SK-N-SH (cell line): ENCODE data around the gene CYFIP1. TPM values are rescaled to one million over a fixed set of nuclear protein-coding genes. Genes with fewer than 3 reads are reported as not detected.

Experiments used
- CTCF ChIA-PET: fragments of 300-600, 350-600 bp; formaldehyde crosslinking; extraction: SDS; loops from one replicate; lab custom pipeline; 2021; lab: Yijun Ruan, JAX
- POLR2A ChIA-PET: fragments of 350-600 bp; sonication (Branson Sonifier 250); formaldehyde crosslinking; extraction: SDS; loops from one replicate; lab custom pipeline; 2020; ENCODE audit warnings: antibody characterized with exemption, inconsistent platforms; lab: Yijun Ruan, JAX
- DNase-seq: peaks from one replicate; pipeline ENCODE4 v3.0.0; 2012
- H2AFZ ChIP-seq: fragments of 200-600 bp; sonication (generic); 2 replicates; pipeline ENCODE4 v1.8.1; 2016; ENCODE audit warnings: antibody characterized with exemption, mild to moderate bottlenecking, low read depth
- H3F3A ChIP-seq: fragments of 200-600 bp; sonication (generic); replicated peaks from 2 replicates; pipeline ENCODE3; 2016; ENCODE audit warnings: antibody characterized with exemption, mild to moderate bottlenecking; ENCODE audit not compliant: insufficient read depth
- H3K27ac ChIP-seq, 2 experiments: fragments of 200-500 bp in 1 of 2; fragments of 200-600 bp in 1 of 2; sonication (Bioruptor generic) in 1 of 2; sonication (generic), shearing (Covaris generic) in 1 of 2; 2 replicates each; pipeline versions ENCODE4 v1.5.1 to v1.6.1; 2014 to 2016; ENCODE audit warnings: low read depth in 2 of 2, inconsistent platforms in 1 of 2, low read length in 1 of 2, mild to moderate bottlenecking in 1 of 2, mixed read lengths in 1 of 2
- H3K27me3 ChIP-seq: fragments of 200-600 bp; sonication (generic), shearing (Covaris generic); 2 replicates; pipeline ENCODE4 v1.6.1; 2016; ENCODE audit warnings: mixed run types; ENCODE audit not compliant: insufficient read depth
- H3K36me3 ChIP-seq, 2 experiments: fragments of 200-500 bp in 1 of 2; fragments of 200-600 bp in 1 of 2; sonication (Bioruptor generic) in 1 of 2; sonication (generic) in 1 of 2; replicated peaks in 1 of 2; 2 replicates each; pipeline versions ENCODE3 to v1.5.1; 2014 to 2016; ENCODE audit warnings: low read length in 1 of 2, mild to moderate bottlenecking in 1 of 2; ENCODE audit not compliant: insufficient read depth in 2 of 2, control insufficient read depth in 1 of 2
- H3K4me1 ChIP-seq, 2 experiments: fragments of 200-500 bp in 1 of 2; fragments of 200-600 bp in 1 of 2; sonication (Bioruptor generic) in 1 of 2; sonication (generic), shearing (Covaris generic) in 1 of 2; 2 replicates each; pipeline versions ENCODE4 v1.5.1 to v1.6.1; 2014 to 2016; ENCODE audit warnings: low read depth in 1 of 2, low read length in 1 of 2, mixed run types in 1 of 2; ENCODE audit not compliant: insufficient read depth in 2 of 2, control insufficient read depth in 1 of 2
- H3K4me2 ChIP-seq: fragments of 200-600 bp; sonication (generic), shearing (Covaris generic); 2 replicates; pipeline ENCODE4 v1.6.1; 2017; ENCODE audit warnings: mixed run types
- H3K4me3 ChIP-seq, 2 experiments: fragments of 200-500 bp in 1 of 2; fragments of 200-600 bp in 1 of 2; sonication (Bioruptor generic) in 1 of 2; sonication (generic), shearing (Covaris generic) in 1 of 2; 2 replicates each; pipeline versions ENCODE4 v1.5.1 to v1.8.1; 2014 to 2016; ENCODE audit warnings: low read depth in 2 of 2, inconsistent platforms in 1 of 2, low read length in 1 of 2, mild to moderate bottlenecking in 1 of 2, mixed read lengths in 1 of 2, moderate library complexity in 1 of 2
- H3K79me2 ChIP-seq: fragments of 200-600 bp; sonication (generic); 2 replicates; pipeline ENCODE4 v1.8.1; 2017; ENCODE audit warnings: mild to moderate bottlenecking; ENCODE audit not compliant: insufficient read depth
- H3K9ac ChIP-seq: fragments of 200-600 bp; sonication (generic); 2 replicates; pipeline ENCODE4 v1.6.1; 2017; ENCODE audit warnings: mixed run types
- H3K9me2 ChIP-seq: fragments of 200-600 bp; sonication (generic); 2 replicates; pipeline ENCODE4 v1.6.1; 2017; ENCODE audit warnings: mixed run types
- H3K9me3 ChIP-seq: fragments of 200-600 bp; sonication (generic); 2 replicates; pipeline ENCODE4 v1.6.1; 2017; ENCODE audit warnings: mixed run types, mild to moderate bottlenecking, moderate library complexity
- H4K20me1 ChIP-seq: fragments of 200-600 bp; sonication (generic); 2 replicates; pipeline ENCODE4 v1.6.1; 2017; ENCODE audit warnings: mild to moderate bottlenecking, mixed run types; ENCODE audit not compliant: insufficient read depth
- CTCF ChIP-seq: fragments of 200-600 bp; sonication (generic); IDR thresholded peaks from 2 replicates; pipeline ENCODE4 v1.6.1; 2017; ENCODE audit warnings: antibody characterized with exemption, mild to moderate bottlenecking, moderate library complexity
- ELF1 ChIP-seq: IDR thresholded peaks from 2 replicates; pipeline ENCODE4 v1.4.0; 2012
- EP300 ChIP-seq, 2 experiments: IDR thresholded peaks; 2 replicates each; pipeline versions ENCODE4 v1.4.0 to v1.6.1; 2012; ENCODE audit warnings: borderline replicate concordance in 1 of 2, low read depth in 1 of 2, low read length in 1 of 2
- FOSL2 ChIP-seq: IDR thresholded peaks from 2 replicates; pipeline ENCODE4 v1.4.0; 2012; ENCODE audit warnings: low read depth, mild to moderate bottlenecking, moderate library complexity, borderline replicate concordance
- GABPA ChIP-seq: IDR thresholded peaks from 2 replicates; pipeline ENCODE4 v1.4.0; 2012; ENCODE audit warnings: low read depth, mild to moderate bottlenecking
- IRF3 ChIP-seq: fragments of 150-350 bp; IDR thresholded peaks from 2 replicates; pipeline ENCODE4 v1.6.1; 2016; ENCODE audit warnings: mild to moderate bottlenecking, low read depth, low read length
- MXI1 ChIP-seq: IDR thresholded peaks from 2 replicates; pipeline ENCODE4 v1.6.1; 2012; ENCODE audit warnings: mild to moderate bottlenecking, low read depth, low read length, improper control_type of control experiment
- NFIC ChIP-seq: IDR thresholded peaks from 2 replicates; pipeline ENCODE4 v1.4.0; 2012; ENCODE audit warnings: borderline replicate concordance
- RAD21 ChIP-seq: IDR thresholded peaks from 2 replicates; pipeline ENCODE4 v1.6.1; 2012; ENCODE audit warnings: mild to moderate bottlenecking, low read length
- RCOR1 ChIP-seq: fragments of 150-350 bp; IDR thresholded peaks from 2 replicates; pipeline ENCODE4 v1.6.1; 2017; ENCODE audit warnings: antibody characterized with exemption, low read length
- REST ChIP-seq: IDR thresholded peaks from 2 replicates; pipeline ENCODE4 v1.6.1; 2012; ENCODE audit warnings: mild to moderate bottlenecking, low read depth, low read length, moderate library complexity
- RFX5 ChIP-seq: IDR thresholded peaks from 2 replicates; pipeline ENCODE4 v1.6.1; 2012; ENCODE audit warnings: mild to moderate bottlenecking, improper control_type of control experiment, low read length
- SIN3A ChIP-seq: IDR thresholded peaks from 2 replicates; pipeline ENCODE4 v1.6.1; 2012; ENCODE audit warnings: low read depth, mild to moderate bottlenecking, low read length, moderate library complexity, borderline replicate concordance
- SMC3 ChIP-seq: IDR thresholded peaks from 2 replicates; pipeline ENCODE4 v1.6.1; 2012; ENCODE audit warnings: low read depth, low read length, improper control_type of control experiment
- TAF1 ChIP-seq: IDR thresholded peaks from 2 replicates; pipeline ENCODE4 v1.6.1; 2012; ENCODE audit warnings: low read depth, mild to moderate bottlenecking, low read length, moderate library complexity, borderline replicate concordance
- TCF12 ChIP-seq: IDR thresholded peaks from 2 replicates; pipeline ENCODE4 v1.4.0; 2012
- TEAD4 ChIP-seq: IDR thresholded peaks from 2 replicates; pipeline ENCODE4 v1.4.0; 2012; ENCODE audit warnings: mild to moderate bottlenecking, borderline replicate concordance; ENCODE audit not compliant: insufficient read depth
- USF2 ChIP-seq: fragments of 150-350 bp; IDR thresholded peaks from 2 replicates; pipeline ENCODE4 v1.6.1; 2017; ENCODE audit warnings: antibody characterized with exemption, low read length, low read depth, borderline replicate concordance
- YY1 ChIP-seq: IDR thresholded peaks from 2 replicates; pipeline ENCODE4 v1.4.0; 2012; ENCODE audit warnings: low read depth, mild to moderate bottlenecking
- ZBTB33 ChIP-seq: IDR thresholded peaks from 2 replicates; pipeline ENCODE4 v1.4.0; 2012; ENCODE audit warnings: low read depth, borderline replicate concordance
- WGBS: methylation state at CpG from one replicate; pipeline ENCODE4 v1.1.6; 2017; ENCODE audit warnings: low lambda C conversion rate; 5-methylcytosine and 5-hydroxymethylcytosine counted together
- polyA plus RNA-seq, 3 experiments: library from polyadenylated mRNA; depleted of rRNA; stranded (reverse); fragments of >200 nt; gene quantifications; 2 replicates each; pipeline ENCODE4 v1.2.3, GENCODE V29; 2012

CYFIP1 gene
- polyA plus RNA-seq, 1 of the 3 experiments (the other 2 are of a cell fraction): 53.4 TPM

- Histone ChIP-seq H3K9me2 (no peaks in the 10 kb centered on the region), H3F3A (peaks cover 19% of the 10 kb centered on the region), H3K9ac (no peak overlapping the region), H3K4me1 (no peaks in the 10 kb centered on the region), H3K9me3 (no peaks in the 10 kb centered on the region), H2AFZ (no peak overlapping the region), H4K20me1 (no peaks in the 10 kb centered on the region), H3K27ac (no peak overlapping the region), H3K79me2 (no peaks in the 10 kb centered on the region), H3K4me2 (no peak overlapping the region), H3K36me3 (peaks cover 8 to 34% of the 10 kb centered on the region in 2 experiments), H3K4me3 (no peak overlapping the region), H3K27me3 (no peaks in the 10 kb centered on the region)
- no peak for DNase-seq
- ChIA-PET POLR2A (no interaction called here), CTCF (interaction anchor here (1.3 kb wide), 1 partner anchor 16 kb away, joined by 3 read pairs; no protein-coding TSS in a partner anchor)
- TF ChIP-seq RCOR1 (no peak), CTCF (no peak), ZBTB33 (no peak), GABPA (no peak), ELF1 (no peak), SIN3A (no peak), TAF1 (no peak), NFIC (no peak), RAD21 (no peak), TCF12 (no peak), USF2 (no peak), TEAD4 (no peak), YY1 (no peak), SMC3 (no peak), MXI1 (no peak), IRF3 (no peak), FOSL2 (no peak), EP300 (IDR thresholded peaks at IDR 0.05; ENCODE audit: borderline replicate concordance in 1 of 2, low read depth in 1 of 2, low read length in 1 of 2) (no peak), REST (no peak), RFX5 (no peak)
- WGBS: 95% methylated on average over 17 of the region's 17 CpGs
Observed at GRCh38 chr15:22893081-22893480, 87.1 kb downstream of the CYFIP1 start.
